HepG2 (cell line): ENCODE results near the gene COL9A3. TPM values are rescaled to one million over a fixed set of nuclear protein-coding genes. Genes with fewer than 3 reads are reported as not detected.

Experiments used
- BCLAF1 ChIP-seq: fragments of 450-650 bp; IDR thresholded peaks from 2 replicates; pipeline ENCODE4 v1.6.1; 2017; ENCODE audit warnings: mild to moderate bottlenecking
- ERF ChIP-seq: IDR thresholded peaks from 2 replicates; pipeline ENCODE4 v1.6.1; 2018; ENCODE audit warnings: missing biosample characterization, missing genetic modification reagents
- FOXC1 ChIP-seq: sonication (generic); formaldehyde crosslinking; IDR thresholded peaks from 2 replicates; pipeline ENCODE4 v1.8.0; 2022; ENCODE audit warnings: mild to moderate bottlenecking, missing genetic modification reagents, borderline replicate concordance
- KDM5A ChIP-seq: fragments of 200-600 bp; sonication (generic); IDR thresholded peaks from 2 replicates; pipeline ENCODE4 v1.7.0; 2018; ENCODE audit warnings: antibody characterized with exemption, mild to moderate bottlenecking, low read length, borderline replicate concordance
- KDM6A ChIP-seq: IDR thresholded peaks from 2 replicates; pipeline ENCODE4 v1.6.1; 2016; ENCODE audit warnings: low read depth
- PITX1 ChIP-seq: sonication (generic); formaldehyde crosslinking; IDR thresholded peaks from 2 replicates; pipeline ENCODE4 v1.5.1; 2020; ENCODE audit warnings: mild to moderate bottlenecking, missing genetic modification reagents
- SAFB2 ChIP-seq: sonication (generic); formaldehyde crosslinking; IDR thresholded peaks from 2 replicates; pipeline ENCODE4 v1.5.1; 2020; ENCODE audit warnings: missing genetic modification reagents, low read depth, mild to moderate bottlenecking, borderline replicate concordance
- XRCC5 ChIP-seq: fragments of 200-400 bp; formaldehyde crosslinking; optimal IDR thresholded peaks from 2 replicates; pipeline ENCODE3; 2017; ENCODE audit warnings: mild to moderate bottlenecking, low read length
- ZNF142 ChIP-seq: sonication (generic); formaldehyde crosslinking; IDR thresholded peaks from 2 replicates; pipeline ENCODE4 v1.4.0; 2020; ENCODE audit warnings: missing genetic modification reagents
- ZNF263 ChIP-seq: sonication (generic); formaldehyde crosslinking; IDR thresholded peaks from 2 replicates; pipeline ENCODE4 v1.4.0; 2020; ENCODE audit warnings: missing genetic modification reagents
- ZNF333 ChIP-seq: sonication (generic); formaldehyde crosslinking; IDR thresholded peaks from 2 replicates; pipeline ENCODE4 v1.4.0; 2020; ENCODE audit warnings: mild to moderate bottlenecking, missing genetic modification reagents, borderline replicate concordance
- ZNF441 ChIP-seq: sonication (generic); formaldehyde crosslinking; IDR thresholded peaks from 2 replicates; pipeline ENCODE4 v1.7.0; 2021; ENCODE audit warnings: missing genetic modification reagents, borderline replicate concordance
- ZNF552 ChIP-seq: sonication (generic); formaldehyde crosslinking; IDR thresholded peaks from 2 replicates; pipeline ENCODE4 v1.9.0; 2022; ENCODE audit warnings: missing genetic modification reagents, mild to moderate bottlenecking, borderline replicate concordance
- ZNF589 ChIP-seq: sonication (generic); formaldehyde crosslinking; conservative IDR thresholded peaks from 2 replicates; pipeline ENCODE4 v1.8.0; 2022; ENCODE audit warnings: mild to moderate bottlenecking, moderate library complexity, missing genetic modification reagents
- ZSCAN21 ChIP-seq: sonication (generic); formaldehyde crosslinking; IDR thresholded peaks from 2 replicates; pipeline ENCODE4 v1.8.0; 2022; ENCODE audit warnings: mild to moderate bottlenecking, missing genetic modification reagents, moderate library complexity, borderline replicate concordance
- polyA plus RNA-seq, 8 experiments: library from polyadenylated mRNA; depleted of rRNA in 3 of 8; stranded (reverse) in 7 of 8; unstranded in 1 of 8; fragments of >200 nt; fragmentation: Illumina TruSeq in 4 of 8; extraction: Trizol in 4 of 8; gene quantifications; 2 replicates each; pipeline versions ENCODE4 v1.2.1 to v1.2.3, GENCODE V29; 2011 to 2016; ENCODE audit warnings: low read depth in 4 of 8, missing spikeins in 1 of 8, mixed read lengths in 1 of 8; ENCODE audit not compliant: insufficient read depth in 1 of 8
- total RNA-seq, 5 experiments: library from RNA; depleted of rRNA; stranded (reverse); fragments of >200 nt; fragmentation: Illumina TruSeq; extraction: Trizol; gene quantifications; 2 replicates each; pipeline ENCODE4 v1.2.3, GENCODE V29; 2016; ENCODE audit warnings: low read depth in 1 of 5

COL9A3 gene
- total and polyA plus RNA-seq, 2 of the 13 experiments (the other 11 are each of a cell fraction or from before 2014, with no cell fraction given), result 155 to 204 TPM

DNA sequence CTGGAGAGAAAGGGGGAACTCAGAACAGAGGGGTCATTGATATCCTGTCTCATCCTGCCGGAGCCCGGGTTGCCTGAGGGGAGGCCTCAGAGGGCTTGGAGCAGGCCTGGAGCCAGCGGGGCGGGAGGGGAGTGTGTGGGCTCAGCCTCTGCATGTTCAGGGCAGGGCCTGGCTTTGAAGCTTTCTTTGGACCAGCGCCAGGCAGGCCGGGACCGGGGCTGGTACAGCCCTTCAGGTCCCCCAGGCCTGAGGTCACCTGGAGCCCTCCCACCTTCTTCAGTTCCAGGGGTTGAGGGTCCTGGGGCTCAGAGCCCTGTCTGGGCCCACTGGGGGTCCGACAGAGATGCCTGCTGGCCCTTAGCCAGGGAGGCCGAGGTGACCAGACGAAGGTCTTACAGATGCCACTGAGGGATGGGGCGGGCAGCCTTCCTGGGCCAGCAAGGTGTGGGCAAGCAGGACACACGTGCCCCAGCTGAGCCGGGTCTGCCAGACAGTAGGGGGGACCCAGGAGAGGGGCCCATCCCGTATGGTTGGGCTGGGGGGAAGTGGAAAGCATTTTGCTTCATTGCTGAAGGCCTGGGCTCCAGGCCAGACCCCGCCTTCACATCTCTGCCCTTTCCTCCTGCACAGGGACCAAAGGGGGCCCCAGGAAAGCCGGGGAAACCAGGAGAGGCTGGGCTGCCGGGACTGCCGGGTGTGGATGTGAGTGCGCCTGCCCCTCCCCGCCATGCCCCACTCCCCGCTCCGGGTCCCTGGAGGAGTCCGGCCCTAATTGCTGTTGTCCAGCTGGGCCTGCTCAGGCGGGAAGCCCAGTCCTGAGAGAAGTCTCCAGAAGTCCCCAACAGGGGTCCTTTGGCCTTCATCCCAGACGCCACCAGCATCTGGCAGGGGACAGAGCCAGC is 2.0 kb downstream of the COL9A3 start (continued):
- no peak for TF ChIP-seq BCLAF1
- TF ChIP-seq FOXC1 (CRISPR knock-in tag), result no peak
- no peak for TF ChIP-seq ZNF589 (CRISPR knock-in tag)
- TF ChIP-seq KDM5A, result no peak
- TF ChIP-seq SAFB2, result no peak
- TF ChIP-seq ZNF552 (CRISPR knock-in tag), result 0 out of 2 replicates have a peak, but pooled peaks have one; percentile 81
- peak; percentile 13; the same call in 1 of the 2 replicates for TF ChIP-seq ZNF263
- TF ChIP-seq ZNF441 (CRISPR knock-in tag), result no peak
- peak; percentile 66; the same call in 1 of the 2 replicates for TF ChIP-seq ERF (CRISPR knock-in tag)
- TF ChIP-seq PITX1 (CRISPR knock-in tag), result peak; percentile 50
- 0 out of 2 replicates have a peak, but pooled peaks have one; percentile 38 for TF ChIP-seq KDM6A (CRISPR knock-in tag)
- peak; percentile 83 for TF ChIP-seq XRCC5
- TF ChIP-seq ZNF333 (CRISPR knock-in tag), result no peak
- TF ChIP-seq ZSCAN21 (CRISPR knock-in tag), result peak; percentile 83; the same call in 1 of the 2 replicates
- no peak for TF ChIP-seq ZNF142 (CRISPR knock-in tag)
